ENCODE results near the gene FIBCD1.

FIBCD1 gene

DNA sequence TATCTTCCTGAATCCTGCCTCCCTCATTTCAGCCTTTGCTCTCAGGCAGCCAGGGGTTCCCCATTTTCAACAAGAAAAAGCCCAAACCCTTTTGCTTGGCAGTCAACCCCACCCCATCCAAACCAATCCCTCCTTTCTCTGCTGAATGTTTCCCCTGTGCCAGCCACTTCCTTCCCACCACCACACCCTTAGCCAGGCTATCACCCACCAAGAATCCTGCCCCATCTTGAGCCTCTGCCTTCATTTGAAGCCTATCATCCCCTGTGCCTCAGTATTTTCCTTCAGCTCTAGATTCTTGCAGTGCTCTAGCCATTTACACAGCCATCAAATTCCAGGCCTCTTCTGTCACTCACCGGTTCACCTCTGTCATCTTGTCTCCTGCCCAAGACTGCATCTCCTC lies 15.3 kb upstream of the FIBCD1 start:
- DNase-seq, result no peak

DNA sequence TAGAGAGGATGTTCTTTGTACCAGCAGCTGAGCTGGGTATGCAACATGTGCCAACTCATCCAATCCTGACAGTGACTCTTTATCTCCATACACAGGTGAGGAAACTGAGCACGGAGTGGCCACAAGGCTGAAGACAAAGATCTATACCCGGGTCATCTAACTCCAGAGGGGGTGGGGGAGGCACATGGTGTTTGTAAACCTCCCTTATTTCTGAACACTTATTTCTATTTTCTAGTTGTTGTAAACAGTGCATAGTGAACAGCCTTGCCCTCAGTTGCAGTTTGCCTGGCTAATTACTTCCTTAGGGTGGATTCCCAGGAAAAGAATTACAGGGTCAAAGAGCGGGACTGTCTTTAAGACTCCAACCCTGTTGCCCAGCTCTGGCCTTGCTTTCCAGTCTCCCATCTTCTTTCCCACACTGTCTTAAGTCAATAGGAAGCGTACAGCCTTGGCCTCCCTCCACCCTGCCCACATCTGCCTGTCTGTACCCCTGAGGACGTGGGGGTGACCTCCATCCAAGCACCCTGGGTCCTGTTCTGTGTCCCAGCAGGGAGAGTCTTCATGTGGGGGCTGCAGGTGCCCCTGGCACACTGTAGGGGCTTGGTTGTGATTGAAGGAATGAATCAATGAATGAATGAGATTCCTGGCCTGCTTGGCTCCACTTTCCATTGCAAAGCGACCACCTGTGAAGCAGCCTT lies 13.2 kb upstream of the FIBCD1 start:
- no peak for DNase-seq

DNA sequence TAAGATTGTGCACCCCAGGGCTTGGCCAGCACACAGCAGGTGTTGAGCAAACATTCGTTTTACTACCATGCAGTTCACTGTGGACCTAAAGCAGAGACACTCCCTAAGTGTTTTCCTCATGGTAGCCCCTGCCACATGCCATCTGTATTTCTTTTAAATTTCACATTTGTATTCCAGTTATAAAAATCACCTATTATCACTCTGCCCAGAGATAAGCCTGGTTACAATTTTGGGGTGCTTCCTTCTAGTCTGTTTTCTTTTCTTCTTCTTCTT lies 10.9 kb upstream of the FIBCD1 start:
- DNase-seq, result no peak

DNA sequence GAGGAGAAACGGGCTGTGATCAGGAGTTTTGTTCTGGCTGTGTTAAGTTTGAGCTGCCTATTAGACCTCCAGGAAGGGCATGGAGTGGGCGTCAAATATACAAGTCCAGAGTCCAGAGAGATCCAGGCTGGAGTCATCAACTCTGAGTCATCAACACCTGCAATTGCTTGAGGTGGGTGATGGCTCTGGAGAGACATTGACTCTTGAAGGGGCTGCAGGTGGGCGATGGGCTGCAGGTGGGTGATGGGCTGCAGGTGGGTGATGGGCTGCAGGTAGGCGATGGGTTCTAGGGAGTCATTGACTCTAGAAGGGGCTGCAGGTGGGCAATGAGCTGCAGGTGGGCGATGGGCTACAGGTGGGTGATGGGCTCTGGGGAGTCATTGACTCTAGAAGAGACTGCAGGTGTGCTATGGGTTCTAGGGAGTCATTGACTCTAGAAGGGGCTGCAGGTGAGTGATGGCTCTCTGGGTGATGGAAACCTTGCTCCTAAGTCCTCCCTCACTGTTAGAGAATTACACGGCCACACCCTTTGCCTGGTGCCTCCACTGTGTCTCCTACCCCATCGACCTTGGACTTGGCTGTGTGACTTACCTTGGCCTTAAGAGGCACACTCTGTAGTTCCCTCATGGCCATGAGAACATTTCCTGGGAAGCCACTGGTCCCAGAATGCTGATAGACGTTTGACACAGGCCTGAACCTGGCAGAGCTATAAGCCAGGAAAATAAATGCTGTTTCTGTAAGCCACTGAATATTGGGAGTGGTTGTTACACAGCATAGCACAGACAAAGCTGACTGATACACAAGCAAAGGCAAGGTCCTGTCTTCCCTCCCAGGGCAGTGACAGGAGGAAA lies 10.4 kb upstream of the FIBCD1 start:
- DNase-seq, result no peak

DNA sequence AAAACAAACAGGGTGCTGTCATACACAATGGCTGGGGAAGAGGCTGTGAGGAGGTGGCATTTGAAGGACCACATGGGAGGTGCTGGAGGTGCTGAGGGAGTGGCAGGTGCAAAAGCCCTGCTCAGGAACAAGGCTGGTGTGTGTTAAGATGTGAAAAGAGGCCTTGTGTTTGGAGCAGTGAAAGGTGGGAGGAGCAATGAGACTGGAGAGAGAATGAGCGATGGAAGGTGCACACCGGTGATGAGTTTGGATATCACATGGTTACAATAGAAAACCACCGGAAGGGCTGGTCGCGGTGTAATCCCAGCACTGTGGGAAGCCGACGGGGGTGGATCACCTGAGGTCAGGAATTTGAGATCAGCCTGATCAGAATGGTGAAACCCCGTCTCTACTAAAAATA lies 9.2 kb upstream of the FIBCD1 start:
- DNase-seq, result peak; percentile 92

DNA sequence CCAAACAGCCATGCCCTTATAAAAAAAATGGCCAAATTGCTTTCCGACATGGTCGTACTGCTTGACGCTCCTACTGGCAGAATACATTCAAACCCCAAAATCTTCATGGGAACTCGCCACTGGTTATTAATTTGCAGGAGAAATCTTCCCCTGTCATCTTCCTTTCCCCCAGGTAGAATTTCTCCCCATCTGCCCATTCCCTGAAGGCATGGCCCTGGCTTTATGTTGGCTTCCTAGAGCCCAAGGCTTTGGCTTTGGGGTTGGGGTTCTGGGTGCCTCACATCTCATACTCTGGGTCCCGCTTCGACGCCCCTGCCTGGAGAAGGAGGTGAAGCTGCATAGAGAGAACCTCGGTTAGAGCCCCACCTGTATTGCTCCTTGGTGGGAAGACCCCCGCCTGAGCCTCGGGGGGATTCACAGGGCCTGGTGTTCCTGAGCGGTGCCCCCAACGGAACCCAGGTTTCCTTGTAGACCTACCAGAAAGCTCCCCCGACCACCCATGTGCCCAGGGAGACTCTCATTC lies 8.6 kb upstream of the FIBCD1 start:
- DNase-seq, result no peak

DNA sequence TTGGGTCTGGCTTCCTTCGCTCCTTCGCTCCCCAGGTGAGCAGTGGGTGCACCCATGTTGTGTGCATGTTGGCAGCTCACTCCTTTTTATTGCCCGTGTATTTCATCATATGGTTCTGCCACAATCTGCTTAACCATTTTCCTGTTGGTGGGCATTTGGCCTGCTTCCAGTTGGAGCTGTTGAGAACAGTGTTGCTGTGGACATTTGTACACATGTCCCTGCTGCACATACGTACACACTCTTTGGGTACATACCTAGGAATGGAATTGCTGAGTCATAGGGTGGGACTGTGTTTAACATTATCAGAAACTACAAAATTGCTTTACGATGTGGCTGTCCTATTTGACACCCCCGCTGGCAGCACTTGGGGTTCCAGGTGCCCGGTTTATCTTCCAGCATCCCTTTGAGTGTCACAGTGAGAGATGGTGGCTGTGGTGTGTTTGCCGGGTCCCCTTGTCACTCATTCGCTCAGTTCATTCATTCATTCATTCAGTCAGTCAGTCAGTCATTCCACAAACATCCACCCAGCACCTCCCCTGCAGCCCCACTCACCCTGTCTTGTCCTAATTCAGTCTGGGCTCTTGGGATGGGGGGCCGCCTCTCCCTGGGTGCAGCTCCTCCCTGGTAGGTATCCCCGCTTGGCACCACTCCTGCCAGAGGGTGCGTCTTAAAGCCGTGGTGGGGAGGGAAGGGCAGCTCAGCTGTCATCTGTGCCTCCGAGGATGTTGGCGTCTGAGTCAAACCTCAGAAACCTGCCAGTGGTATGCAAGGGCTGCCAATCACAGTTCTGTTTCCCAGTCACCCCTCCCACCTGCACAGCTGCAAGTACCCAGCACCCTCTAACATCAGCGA lies 7.9 kb upstream of the FIBCD1 start:
- DNase-seq, result peak; percentile 45

DNA sequence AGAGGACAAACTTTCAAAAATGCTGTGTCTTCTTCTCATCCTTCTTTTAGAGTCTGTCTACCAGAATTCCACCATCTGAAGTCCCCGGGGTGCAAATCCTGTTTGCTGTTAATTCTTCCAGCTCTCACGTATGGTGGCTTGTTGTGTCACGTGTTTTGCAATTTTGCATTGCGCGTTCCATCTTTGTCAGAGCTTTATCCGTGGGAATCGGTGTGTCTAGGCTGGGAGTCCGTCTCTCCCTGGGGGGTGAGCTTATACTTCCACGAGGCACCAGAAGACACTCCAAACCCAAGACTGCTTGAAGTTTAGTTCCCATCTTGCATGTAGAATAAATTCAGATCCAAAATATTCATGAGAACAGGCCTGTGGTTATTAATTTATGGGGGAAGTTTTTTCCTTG lies 6.1 kb upstream of the FIBCD1 start:
- DNase-seq, result no peak

DNA sequence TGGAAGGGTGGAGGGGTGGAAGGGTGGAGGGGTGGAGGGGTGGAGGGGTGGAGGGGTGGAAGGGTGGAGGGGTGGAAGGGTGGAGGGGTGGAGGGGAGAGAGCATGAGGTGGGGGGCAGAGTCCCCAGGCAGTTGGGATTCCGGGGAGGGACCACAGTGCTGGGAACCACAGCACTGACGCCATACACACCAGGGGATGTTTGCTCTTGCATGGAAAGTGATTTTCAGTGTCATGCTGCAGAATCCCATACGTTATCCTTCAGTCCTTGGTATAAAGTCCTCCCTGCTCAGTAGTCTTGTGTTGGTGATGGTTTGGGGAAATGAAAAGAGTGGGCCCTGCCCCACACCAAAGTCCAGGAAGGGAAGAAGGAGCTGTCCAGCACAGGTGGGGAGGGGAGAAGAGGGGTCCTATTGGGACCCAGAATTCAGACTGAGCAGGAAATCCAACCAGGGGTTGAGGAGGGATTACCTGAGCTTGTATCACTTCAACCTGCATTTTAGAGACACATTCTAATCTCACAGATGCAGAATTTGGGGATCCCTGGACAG lies 5.5 kb upstream of the FIBCD1 start:
- DNase-seq, result peak; percentile 52

DNA sequence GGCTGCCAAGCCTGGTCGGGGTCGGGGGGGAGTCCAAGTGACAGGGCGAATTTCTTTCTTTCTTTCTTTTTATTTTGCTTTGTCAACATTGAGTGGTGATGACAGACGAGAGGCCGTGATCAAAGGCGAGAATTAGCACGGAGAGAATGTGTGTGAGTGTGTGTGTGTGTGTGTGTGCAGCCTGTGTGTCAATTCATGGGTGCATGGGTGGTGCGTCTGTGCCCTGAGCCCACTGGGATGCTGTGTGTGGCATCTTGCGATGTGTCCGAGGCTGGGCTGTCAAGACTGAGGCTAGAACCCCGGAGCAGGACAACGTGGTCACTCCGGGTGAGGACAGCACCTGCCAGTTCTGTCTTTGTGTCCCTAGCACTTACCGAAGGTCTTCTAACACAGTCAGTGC lies 4.7 kb upstream of the FIBCD1 start:
- peak; percentile 31 for DNase-seq

DNA sequence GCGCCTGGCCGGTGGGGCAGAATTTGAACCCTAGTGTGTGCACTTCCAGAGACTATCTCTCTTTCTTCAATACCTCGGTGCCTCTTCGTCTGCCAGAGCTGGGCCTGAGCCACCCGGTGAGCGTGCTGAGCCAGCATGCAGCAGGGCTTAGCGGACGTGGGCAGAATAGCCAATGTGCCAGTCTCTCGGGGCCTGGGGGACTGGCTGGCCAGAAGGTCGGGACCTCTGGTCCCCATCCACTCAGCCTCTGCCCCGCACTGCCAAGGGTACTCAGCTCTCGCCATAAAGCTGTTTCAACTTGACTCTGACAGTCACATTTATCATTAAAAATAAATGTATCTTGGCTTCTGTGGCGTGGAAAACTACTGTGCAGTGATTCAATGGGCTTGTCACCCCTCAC lies 4.2 kb upstream of the FIBCD1 start:
- no peak for DNase-seq

DNA sequence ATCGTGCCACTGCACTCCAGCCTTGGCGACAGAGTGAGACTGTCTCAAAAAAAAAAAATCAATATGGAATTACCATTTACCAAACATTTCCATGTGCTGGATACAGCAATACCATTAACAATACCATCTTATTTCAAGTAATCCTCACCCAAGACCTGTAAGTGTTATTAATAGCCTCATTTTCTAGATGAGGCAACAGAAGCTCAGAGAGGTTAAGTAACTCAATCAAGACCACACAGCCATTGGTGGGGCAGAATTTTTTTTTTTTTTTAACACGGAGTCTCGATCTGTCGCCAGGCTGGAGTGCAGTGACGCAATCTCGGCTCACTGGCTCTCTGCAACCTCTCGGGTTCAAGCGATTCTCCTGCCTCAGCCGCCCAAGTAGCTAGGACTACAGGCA lies 3.6 kb upstream of the FIBCD1 start:
- no peak for DNase-seq

DNA sequence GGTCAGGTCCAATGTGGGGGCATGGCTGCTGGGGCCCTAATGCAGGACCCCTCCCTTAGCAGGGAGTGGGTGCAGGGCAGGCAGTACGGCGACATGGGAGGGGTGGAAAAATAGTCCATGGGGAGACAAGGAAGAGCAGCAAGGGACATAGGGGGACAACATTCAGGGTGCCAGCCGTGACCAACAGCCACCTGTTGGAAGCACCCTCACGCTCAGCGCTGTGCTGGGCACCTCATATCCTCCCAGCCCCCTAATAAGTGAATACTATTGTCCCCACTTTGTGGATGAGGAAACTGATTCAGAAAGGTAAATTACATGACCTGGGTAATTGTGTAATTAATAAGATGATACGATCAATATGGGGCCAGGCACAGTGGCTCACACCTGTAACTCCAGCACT lies 3.0 kb upstream of the FIBCD1 start:
- DNase-seq, result no peak

DNA sequence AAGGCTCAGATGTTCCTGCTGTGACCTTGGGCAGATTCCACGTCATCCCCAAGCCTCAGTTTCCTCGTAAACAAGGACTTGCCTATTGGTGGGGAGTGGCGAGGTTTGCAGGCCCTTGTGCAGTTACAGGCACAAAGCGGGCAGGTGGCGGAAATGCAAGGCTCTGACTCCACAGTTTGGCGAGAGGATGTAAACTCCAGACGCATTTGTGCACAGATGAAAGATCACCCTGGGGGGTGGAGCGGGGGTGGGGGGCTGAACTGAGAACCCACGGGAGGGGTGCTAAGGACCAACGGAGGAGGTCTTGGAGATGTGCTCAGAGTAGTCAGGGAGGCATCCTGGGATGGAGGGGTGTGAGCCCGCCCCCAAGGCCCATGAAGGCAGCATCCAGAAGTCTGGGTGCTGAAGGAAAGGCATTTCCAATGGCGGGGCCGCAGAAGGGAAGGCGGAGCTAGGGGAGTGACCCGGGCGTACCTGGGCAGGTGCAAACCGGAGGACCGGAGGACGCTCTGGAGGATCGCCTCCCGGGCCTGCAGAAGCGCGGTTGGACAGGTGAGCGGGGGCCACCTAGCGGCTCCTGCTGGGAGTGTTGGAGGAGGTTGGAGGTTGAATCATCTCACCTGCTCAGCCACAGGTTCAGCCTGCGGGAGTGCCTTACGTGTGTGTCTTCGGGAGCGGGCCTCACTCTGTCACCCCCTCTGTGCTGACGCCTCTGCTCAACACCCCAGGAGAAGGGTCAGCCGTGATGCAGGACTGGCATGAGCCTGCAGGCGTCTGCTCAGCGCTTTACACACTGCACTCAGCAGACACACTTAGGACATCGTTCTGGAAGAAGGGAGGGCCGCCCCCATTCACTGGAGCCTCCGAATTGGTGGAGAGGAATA lies 1.9 kb upstream of the FIBCD1 start:
- peak; percentile 92 for DNase-seq

DNA sequence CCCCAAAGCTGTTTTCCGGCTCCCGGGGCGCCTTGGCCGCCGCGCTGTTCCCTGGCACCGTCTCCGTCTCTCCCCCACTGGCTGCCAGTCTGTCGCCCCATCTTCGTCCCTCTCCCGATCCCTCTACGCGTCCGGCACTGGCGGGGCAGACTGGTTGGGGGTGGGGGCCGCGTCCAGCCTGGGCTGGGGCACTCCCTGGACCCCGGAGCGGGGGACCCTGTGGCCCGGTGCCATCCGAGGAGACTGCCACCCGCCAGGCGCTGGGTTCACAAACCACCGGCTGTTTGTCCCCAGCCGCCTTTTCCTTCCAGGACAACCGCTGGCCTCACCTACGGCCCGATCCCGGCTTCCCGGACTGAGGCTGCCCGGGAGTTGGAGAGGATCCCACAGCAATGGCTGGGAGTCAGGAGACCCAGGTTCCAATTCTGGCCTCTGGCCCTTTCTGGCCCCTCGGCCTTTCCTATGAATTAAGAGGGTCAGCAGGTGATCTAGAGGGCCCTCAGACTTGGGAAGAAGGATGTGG lies 1.0 kb upstream of the FIBCD1 start:
- DNase-seq, result peak; percentile 30

DNA sequence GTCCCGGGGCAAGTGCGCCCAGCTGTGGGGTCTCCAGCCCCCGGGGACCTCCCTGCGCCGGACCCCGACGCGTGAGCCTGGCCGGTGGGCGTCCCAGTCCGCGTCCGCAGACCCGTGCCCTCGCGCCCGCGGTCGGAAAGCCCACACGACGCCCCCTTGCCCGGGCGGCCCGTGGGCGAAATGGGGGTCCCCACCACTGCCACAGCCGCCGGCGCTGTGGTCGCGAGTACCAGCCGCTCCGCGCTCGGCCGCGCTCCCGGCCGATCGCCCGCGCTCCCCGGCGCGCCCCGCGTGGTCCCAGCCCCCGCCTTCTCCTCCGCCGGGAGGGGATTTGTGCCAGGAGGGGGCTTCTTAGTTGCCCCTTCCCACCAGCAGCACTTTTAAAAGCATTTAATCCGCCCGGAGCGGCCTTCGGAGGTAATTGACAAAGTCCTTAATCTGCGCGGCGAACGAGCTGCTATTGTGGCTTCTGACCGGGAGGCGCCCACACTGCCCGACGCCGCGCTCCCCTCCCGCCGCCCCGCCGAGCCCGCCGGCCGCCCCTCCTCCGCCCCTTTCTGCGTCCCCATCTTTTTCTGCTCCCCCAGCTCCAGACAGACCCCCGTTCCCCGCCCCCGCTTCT lies 469 bp upstream of the FIBCD1 start:
- DNase-seq, result no peak

DNA sequence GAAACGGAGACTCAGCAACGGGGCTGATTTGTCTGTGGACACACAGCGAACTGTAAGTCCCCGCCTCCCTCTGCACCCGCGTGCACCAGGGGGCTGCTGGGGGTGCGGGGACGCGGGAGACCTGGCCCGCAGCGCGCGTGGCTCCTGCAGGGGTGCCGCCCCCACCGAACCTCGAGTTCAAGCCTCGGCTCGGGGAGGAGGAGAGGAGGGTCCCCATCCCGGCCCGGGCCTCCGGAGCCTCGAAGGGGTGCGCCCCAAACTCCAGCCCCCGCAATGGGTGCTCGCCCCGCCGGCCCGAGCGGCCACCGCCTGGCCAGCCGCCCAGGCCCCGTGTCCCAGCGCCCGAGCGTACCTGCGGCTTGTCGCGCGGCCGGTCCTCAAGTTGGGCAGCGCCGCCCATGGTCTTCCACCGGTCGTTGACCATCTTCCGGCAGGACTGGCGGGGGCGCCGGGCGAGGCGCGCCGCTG lies 829 bp downstream of the FIBCD1 start:
- peak; percentile 53 for DNase-seq

DNA sequence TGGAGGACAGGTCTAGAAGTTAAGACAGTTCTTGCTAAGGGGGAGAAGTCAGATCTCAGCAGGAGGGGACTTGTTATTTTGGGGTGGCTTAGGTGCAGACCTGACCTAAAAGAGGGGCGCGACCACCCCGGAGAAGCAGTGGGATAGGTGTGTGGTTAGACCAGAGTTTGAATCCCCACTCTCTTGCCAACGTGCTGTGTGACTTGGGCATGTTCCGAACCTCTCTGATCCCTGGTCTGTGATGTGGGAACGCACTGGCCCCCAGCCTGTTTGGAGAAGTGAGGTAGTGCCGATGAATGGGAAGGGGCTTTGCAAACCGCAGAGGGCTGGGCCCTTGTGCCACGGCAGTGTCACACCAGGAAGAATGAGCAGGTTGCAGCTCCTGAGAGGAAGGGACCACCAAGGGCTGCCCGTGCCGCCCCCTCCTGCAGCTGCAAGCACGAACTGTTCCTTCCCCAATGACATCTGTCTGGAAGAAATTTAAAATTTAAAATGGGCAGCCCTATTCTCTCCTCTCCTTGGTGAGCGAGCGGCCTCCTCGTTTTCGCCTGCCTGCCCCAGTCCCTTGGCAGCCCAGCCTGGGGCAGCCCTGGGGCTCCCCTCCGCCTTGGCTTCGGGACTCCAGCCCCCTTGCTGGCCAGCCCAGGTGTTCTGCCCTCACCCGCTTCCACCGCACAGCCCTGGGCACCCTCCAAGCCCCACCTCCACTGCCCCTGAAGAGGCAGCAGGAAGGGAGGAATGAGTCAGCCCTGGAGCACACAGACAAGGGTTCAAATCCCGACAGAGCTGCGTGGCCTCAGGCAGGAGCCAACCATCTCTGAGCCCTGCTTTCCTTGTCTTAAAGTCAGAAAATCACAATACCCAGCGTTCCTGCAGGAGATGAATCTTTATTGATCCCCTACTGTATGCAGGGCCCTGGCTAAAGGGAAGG lies 1.6 kb downstream of the FIBCD1 start:
- DNase-seq, result no peak

DNA sequence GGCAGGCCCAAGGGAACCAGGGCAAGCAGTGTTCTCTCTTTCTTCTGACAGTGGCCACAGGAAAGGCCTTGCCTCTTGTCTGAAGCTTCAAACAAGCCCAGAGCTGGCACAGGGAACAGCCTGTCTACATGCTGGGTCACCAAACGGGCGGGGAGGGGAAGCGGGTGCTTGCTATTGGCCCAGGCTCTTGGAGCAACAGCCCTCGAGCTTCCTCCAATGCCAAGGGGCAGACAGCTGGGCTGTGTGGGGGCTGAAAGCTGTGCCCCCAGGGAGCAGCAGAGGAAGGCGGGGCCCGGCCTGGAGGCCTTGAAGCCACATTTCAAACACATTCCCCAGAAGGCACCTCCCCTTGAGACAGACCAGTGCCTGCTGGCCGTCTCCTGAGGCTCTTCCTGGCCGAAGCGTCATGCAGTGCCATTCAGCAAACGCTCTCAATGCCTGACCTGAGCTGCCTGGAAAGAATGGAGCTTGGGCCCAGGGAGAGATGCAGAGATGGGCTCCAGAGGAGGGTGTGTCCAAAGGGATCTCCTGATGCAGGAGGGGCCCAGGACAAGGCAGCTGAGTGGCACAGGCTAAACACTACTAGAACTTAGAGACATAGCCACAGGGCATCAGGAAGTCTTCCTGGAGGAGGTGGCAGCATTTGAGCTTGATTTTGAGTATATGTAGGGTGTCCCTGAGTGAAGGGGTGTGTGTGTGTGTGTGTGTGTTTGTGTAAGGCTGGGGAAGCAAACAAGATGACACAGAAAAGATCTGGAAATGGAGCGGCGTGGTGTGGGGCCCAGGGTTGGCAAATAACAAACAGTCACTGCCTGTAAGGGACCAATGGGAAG lies 2.5 kb downstream of the FIBCD1 start:
- DNase-seq, result peak; percentile 12

All from NCI-H146 (cell line).